ENCODE results near the gene MRAP. TPM values are rescaled to one million over a fixed set of nuclear protein-coding genes. Genes with fewer than 3 reads are reported as not detected.

The MRAP gene
- total RNA-seq, 1 experiment from 2014 or later: not detected

DNA sequence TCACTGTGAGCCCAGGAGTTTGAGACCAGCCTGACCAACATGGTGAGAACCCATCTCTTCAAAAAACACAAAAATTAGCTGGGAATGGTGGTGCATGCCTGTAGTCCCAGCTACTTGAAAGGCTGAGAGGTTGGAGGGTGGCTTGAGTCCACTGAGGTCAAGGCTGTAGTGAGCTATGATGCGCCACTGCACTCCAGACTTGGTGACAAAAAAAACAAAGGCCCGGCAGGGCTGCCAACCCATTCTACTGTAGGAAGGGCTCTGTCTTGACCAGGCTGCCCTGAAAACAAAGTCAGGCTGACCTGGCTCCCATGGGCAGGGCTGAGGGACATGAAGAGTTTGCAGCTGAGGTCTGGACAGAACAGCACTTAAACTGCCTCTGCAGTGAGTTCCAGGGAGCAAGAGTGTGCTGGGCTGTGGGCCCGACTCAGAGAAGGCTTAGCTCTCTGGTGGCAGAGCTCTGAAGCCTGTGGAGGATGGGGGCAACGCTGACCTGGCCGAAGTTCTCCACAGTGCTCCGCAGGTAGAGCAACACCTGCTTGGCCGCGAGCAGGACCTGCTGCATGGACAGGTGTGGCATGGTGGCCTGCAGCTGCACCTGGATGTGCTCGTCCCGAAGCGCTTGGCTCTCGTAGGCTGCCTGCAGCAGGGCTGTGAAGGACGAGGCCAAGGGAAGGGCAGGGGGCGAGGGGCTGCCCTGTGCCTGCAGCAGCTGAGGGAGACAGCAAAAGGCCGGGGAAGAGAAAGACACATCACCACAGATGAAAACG lies 51.7 kb downstream of the MRAP start:
- intact Hi-C loops (cut with micrococcal nuclease): no loop called here
- no peak for ATAC-seq

More for the DNA sequence above, 51.7 kb downstream of the MRAP start:
- Histone ChIP-seq H3K4me1 (ENCODE audit: control insufficient read depth in 1 of 2, insufficient read depth in 2 of 2, low read length in 2 of 2) (no peaks in the 10 kb centered on the region), H2AFZ (ENCODE audit: low read depth, low read length, poor library complexity, severe bottlenecking) (no peak overlapping the region), H3K9me2 (ENCODE audit: insufficient read depth) (no peaks in the 10 kb centered on the region), H3K4me2 (ENCODE audit: low read length) (no peak overlapping the region), H3K4me3 (replicated peaks in 1 of 2; ENCODE audit: low read depth in 1 of 2, low read length in 2 of 2) (no peak overlapping the region), H3K36me3 (ENCODE audit: control insufficient read depth in 1 of 2, insufficient read depth in 2 of 2, low read length in 2 of 2) (peaks cover 73 to 83% of the 10 kb centered on the region in 2 experiments), H3K9ac (ENCODE audit: low read length) (no peak overlapping the region), H4K20me1 (ENCODE audit: insufficient read depth) (no peaks in the 10 kb centered on the region), H3K27ac (ENCODE audit: low read depth, low read length) (no peak overlapping the region), H3K9me3 (ENCODE audit: control insufficient read depth in 1 of 2, insufficient read depth in 1 of 2, low read depth in 1 of 2, low read length in 2 of 2) (peaks cover 0 to 5% of the 10 kb centered on the region in 2 experiments; a peak in 1 of 4 replicates), H3K79me2 (ENCODE audit: insufficient read depth, low read length) (peaks cover 32% of the 10 kb centered on the region; the same call in 1 of the 2 replicates), H3K27me3 (ENCODE audit: insufficient read depth, low read length) (no peaks in the 10 kb centered on the region)
- POLR2A ChIA-PET: no interaction called here
- no peak for DNase-seq (ENCODE audit: low read depth, low spot score)
- TF ChIP-seq ZNF274 (IDR thresholded peaks at IDR 0.05; ENCODE audit: low read depth, low read length) (no peak), JUND (IDR thresholded peaks at IDR 0.05) (no peak), EZH2phosphoT487 (IDR thresholded peaks at IDR 0.05; ENCODE audit: borderline replicate concordance) (no peak), TCF7L2 (IDR thresholded peaks at IDR 0.05; ENCODE audit: borderline replicate concordance, extremely low read depth, insufficient read depth, insufficient read length) (no peak), YY1 (IDR thresholded peaks at IDR 0.05; ENCODE audit: extremely low read depth, insufficient replicate concordance, low read depth, low read length) (no peak), CBX3 (IDR thresholded peaks at IDR 0.05; ENCODE audit: low read depth) (no peak), RAD21 (IDR thresholded peaks at IDR 0.05; ENCODE audit: low read depth) (no peak), EGR1 (IDR thresholded peaks at IDR 0.05; ENCODE audit: low read depth) (no peak), SIN3A (IDR thresholded peaks at IDR 0.05; ENCODE audit: low read depth) (no peak), SP1 (IDR thresholded peaks at IDR 0.05; ENCODE audit: low read depth) (no peak), POLR2A (IDR thresholded peaks at IDR 0.05; ENCODE audit: borderline replicate concordance, extremely low read depth, insufficient read depth, insufficient read length) (no peak), POLR2AphosphoS5 (IDR thresholded peaks at IDR 0.05; ENCODE audit: low read depth, low read length) (no peak), EZH2 (IDR thresholded peaks at IDR 0.05) (no peak), ELF1 (IDR thresholded peaks at IDR 0.05; ENCODE audit: borderline replicate concordance, low read depth) (no peak), FOSL1 (IDR thresholded peaks at IDR 0.05; ENCODE audit: low read depth) (no peak), SRF (IDR thresholded peaks at IDR 0.05; ENCODE audit: low read depth) (no peak), ZFX (IDR thresholded peaks at IDR 0.05) (no peak)
- TF ChIP-seq, protein P1, sequence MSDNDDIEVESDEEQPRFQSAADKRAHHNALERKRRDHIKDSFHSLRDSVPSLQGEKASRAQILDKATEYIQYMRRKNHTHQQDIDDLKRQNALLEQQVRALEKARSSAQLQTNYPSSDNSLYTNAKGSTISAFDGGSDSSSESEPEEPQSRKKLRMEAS (IDR thresholded peaks at IDR 0.05): no peak
- TF ChIP-seq, protein P2, sequence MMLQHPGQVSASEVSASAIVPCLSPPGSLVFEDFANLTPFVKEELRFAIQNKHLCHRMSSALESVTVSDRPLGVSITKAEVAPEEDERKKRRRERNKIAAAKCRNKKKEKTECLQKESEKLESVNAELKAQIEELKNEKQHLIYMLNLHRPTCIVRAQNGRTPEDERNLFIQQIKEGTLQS (IDR thresholded peaks at IDR 0.05): no peak
- TF ChIP-seq, protein P3, sequence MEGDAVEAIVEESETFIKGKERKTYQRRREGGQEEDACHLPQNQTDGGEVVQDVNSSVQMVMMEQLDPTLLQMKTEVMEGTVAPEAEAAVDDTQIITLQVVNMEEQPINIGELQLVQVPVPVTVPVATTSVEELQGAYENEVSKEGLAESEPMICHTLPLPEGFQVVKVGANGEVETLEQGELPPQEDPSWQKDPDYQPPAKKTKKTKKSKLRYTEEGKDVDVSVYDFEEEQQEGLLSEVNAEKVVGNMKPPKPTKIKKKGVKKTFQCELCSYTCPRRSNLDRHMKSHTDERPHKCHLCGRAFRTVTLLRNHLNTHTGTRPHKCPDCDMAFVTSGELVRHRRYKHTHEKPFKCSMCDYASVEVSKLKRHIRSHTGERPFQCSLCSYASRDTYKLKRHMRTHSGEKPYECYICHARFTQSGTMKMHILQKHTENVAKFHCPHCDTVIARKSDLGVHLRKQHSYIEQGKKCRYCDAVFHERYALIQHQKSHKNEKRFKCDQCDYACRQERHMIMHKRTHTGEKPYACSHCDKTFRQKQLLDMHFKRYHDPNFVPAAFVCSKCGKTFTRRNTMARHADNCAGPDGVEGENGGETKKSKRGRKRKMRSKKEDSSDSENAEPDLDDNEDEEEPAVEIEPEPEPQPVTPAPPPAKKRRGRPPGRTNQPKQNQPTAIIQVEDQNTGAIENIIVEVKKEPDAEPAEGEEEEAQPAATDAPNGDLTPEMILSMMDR (IDR thresholded peaks at IDR 0.05 in 2 of 3, conservative IDR thresholded peaks at IDR 0.05 in 1 of 3; ENCODE audit: borderline replicate concordance in 1 of 3, insufficient read depth in 1 of 3, low read depth in 2 of 3, low read length in 2 of 3): no peak
- no TSS peak for BruUV-seq (replicated peaks)
- CTCF ChIA-PET: no interaction called here
- RAD21 ChIA-PET (ENCODE audit: low non-redundant PET in 1 of 2, low total read pairs in 2 of 2, uncharacterized antibody in 2 of 2, unreplicated experiment in 2 of 2): no interaction called here

All from HCT116 (cell line).